ACC112 (cell line): ENCODE results near the gene TLCD3B.
A peak's percentile ranks its signal among the peaks of the same experiment; 100 is the strongest.
"Not testable (repeated sequence)": the region's sequence is repeated elsewhere in the genome, so short reads cannot be mapped to it uniquely, and the experiment has no call there.

Experiments
- H2AFZ ChIP-seq: fragments of 200-600 bp; sonication (generic); one replicate; pipeline ENCODE4 v1.6.0; 2017; ENCODE audit warnings: antibody characterized with exemption, low read length; ENCODE audit not compliant: unreplicated experiment
- H3K27ac ChIP-seq: fragments of 200-600 bp; sonication (generic); 2 replicates; pipeline ENCODE4 v1.5.1; 2014; ENCODE audit warnings: low read depth, mild to moderate bottlenecking, antibody characterized with exemption, low read length, moderate library complexity
- H3K27me3 ChIP-seq: fragments of 200-600 bp; sonication (generic); 2 replicates; pipeline ENCODE4 v1.6.1; 2014; ENCODE audit warnings: mild to moderate bottlenecking, antibody characterized with exemption, low read length, moderate library complexity, mixed read lengths; ENCODE audit not compliant: insufficient read depth
- H3K36me3 ChIP-seq: fragments of 200-600 bp; sonication (generic); 2 replicates; pipeline ENCODE4 v1.6.1; 2016; ENCODE audit warnings: mild to moderate bottlenecking, antibody characterized with exemption, low read length, moderate library complexity, mixed read lengths; ENCODE audit not compliant: insufficient read depth
- H3K4me1 ChIP-seq: fragments of 200-600 bp; sonication (generic); one replicate; pipeline ENCODE4 v1.6.1; 2016; ENCODE audit warnings: low read length, mixed read lengths; ENCODE audit not compliant: insufficient read depth, unreplicated experiment, control insufficient read depth
- H3K4me3 ChIP-seq: fragments of 200-600 bp; sonication (generic); 2 replicates; pipeline ENCODE4 v1.5.1; 2014; ENCODE audit warnings: mild to moderate bottlenecking, low read depth, low read length
- H3K79me2 ChIP-seq: fragments of 200-600 bp; sonication (generic); one replicate; pipeline ENCODE4 v1.6.0; 2016; ENCODE audit warnings: low read length; ENCODE audit not compliant: control insufficient read depth, unreplicated experiment, insufficient read depth

Gene TLCD3B

GRCh38 chr16:30060346-30060745 lies 29.3 kb upstream of the TLCD3B start:
- H3K4me3 ChIP-seq: no peak overlapping the region
- H3K36me3 ChIP-seq: no peaks in the 10 kb centered on the region
- peaks cover 11% of the 10 kb centered on the region for H3K4me1 ChIP-seq
- H3K79me2 ChIP-seq: peaks cover 7% of the 10 kb centered on the region
- H3K27me3 ChIP-seq: no peaks in the 10 kb centered on the region
- no peak overlapping the region for H3K27ac ChIP-seq
- no peak overlapping the region for H2AFZ ChIP-seq

GRCh38 chr16:30054959-30055553 lies 24.0 kb upstream of the TLCD3B start:
- H3K27ac ChIP-seq: no peak overlapping the region
- H3K27me3 ChIP-seq: no peaks in the 10 kb centered on the region
- no peaks in the 10 kb centered on the region for H3K36me3 ChIP-seq
- H3K79me2 ChIP-seq: peaks cover 21% of the 10 kb centered on the region
- H3K4me3 ChIP-seq: peak overlapping the region; percentile 53; the same call in 1 of the 2 replicates
- peaks cover 16% of the 10 kb centered on the region for H3K4me1 ChIP-seq
- H2AFZ ChIP-seq: no peak overlapping the region

GRCh38 chr16:30054451-30054850 lies 23.4 kb upstream of the TLCD3B start:
- no peaks in the 10 kb centered on the region for H3K36me3 ChIP-seq
- H2AFZ ChIP-seq: no peak overlapping the region
- peaks cover 21% of the 10 kb centered on the region for H3K79me2 ChIP-seq
- no peak overlapping the region for H3K27ac ChIP-seq
- peak overlapping the region; percentile 53 for H3K4me3 ChIP-seq
- H3K27me3 ChIP-seq: no peaks in the 10 kb centered on the region
- peaks cover 16% of the 10 kb centered on the region for H3K4me1 ChIP-seq

DNA sequence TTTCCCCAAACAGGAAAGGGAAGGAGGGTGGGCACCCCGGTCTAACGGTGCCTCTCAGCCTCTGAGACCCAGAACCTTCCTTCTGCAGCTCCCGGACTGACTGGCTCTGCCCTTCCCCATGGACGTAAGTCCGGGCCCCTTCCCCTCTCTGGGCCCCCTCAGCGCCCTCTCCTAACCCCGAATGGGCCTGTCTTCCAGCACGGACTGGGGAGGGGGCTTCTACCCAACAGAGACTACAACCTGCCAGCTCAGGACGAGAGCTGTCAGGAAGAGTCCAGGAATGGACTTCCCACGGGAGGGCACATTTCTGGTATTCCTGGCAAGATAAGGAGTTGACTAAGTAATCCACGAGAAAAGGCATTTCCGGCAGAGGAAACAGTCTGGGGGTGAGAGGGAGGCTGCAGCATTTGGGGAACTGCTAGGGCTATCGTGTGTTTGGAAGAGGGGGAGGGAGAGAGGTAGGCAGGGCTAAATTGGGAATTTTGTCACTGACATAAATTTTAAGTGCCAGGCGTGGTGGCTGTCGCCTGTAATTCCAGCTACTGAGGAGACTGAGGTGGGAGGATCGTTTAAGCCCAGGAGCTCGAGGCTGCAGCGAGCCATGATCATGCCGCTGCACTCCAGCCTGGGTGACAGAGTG lies 22.4 kb upstream of the TLCD3B start:
- Histone ChIP-seq H3K27me3 (no peaks in the 10 kb centered on the region), H3K27ac (peak overlapping the region; percentile 65), H2AFZ (peak overlapping the region; percentile 44), H3K4me3 (peak overlapping the region; percentile 89), H3K36me3 (no peaks in the 10 kb centered on the region), H3K79me2 (peaks cover 21% of the 10 kb centered on the region), H3K4me1 (peaks cover 16% of the 10 kb centered on the region)

DNA sequence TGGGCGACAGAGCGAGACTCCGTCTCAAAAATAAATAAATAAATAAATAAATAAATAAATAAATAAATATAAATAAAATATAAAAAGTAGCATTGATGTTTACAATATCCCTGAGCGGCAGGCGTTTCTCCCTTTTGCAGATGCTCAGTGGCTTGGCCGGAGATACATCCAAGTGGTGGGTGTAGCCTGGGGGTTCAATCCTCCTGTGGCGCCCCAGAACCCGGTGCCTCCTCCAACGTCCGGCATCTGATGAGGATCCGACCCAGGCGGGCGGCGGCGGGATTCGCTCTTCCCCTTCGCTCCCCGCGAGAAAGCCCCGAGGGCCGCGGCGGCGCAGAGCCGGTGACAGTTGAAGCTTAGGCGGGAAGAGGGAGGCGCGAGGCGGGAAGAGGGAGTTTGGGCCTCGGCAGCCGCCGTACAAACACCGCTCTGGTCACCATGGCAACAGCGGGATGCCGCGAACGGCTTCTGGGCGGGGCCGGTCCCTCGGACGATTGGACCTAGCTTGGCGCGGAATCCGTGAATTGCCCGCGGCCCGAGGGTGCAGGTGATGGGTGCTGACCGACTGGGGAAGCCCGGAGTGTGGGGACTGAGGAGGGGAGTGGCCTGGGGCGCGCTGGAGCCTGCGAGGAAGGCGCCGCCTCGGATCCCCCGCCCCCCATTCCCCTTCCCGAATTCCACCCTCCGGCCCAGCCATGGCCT lies 21.8 kb upstream of the TLCD3B start:
- Histone ChIP-seq H3K4me1 (peaks cover 16% of the 10 kb centered on the region), H3K79me2 (peaks cover 21% of the 10 kb centered on the region), H3K27me3 (no peaks in the 10 kb centered on the region), H3K27ac (peak overlapping the region; percentile 65), H3K4me3 (peak overlapping the region; percentile 89), H2AFZ (peak overlapping the region; percentile 59), H3K36me3 (no peaks in the 10 kb centered on the region)

DNA sequence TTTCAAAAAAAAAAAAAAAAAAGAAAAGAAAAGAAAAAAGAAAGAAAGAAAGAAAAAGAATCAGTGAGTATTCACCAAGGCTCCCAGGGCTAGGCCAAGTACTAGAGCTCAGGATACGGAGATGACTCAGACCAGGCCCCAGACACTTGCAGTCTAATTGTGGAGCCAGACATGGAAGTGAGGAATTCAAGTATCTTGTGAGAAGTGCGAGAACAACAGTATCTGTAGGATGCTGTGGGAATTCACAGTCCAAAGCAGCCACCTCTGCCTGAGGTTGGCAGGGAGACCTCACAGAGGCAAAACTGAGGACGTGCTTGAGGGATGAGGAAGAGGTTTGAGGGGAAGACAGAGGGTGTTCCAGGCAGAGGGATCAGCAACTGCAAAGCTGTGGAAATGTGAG lies 20.4 kb upstream of the TLCD3B start:
- Histone ChIP-seq H3K27ac (peak overlapping the region; percentile 57), H3K79me2 (peaks cover 21% of the 10 kb centered on the region), H3K4me3 (peak overlapping the region; percentile 39), H3K36me3 (no peaks in the 10 kb centered on the region), H3K27me3 (no peaks in the 10 kb centered on the region), H2AFZ (no peak overlapping the region), H3K4me1 (peaks cover 16% of the 10 kb centered on the region)

- Histone ChIP-seq H3K4me3 (no peak overlapping the region), H3K79me2 (peaks cover 20% of the 10 kb centered on the region), H3K36me3 (no peaks in the 10 kb centered on the region), H3K27me3 (no peaks in the 10 kb centered on the region), H2AFZ (no peak overlapping the region), H3K27ac (no peak overlapping the region), H3K4me1 (peaks cover 14% of the 10 kb centered on the region)
These were observed 18.8 kb upstream of the TLCD3B start for GRCh38 chr16:30049871-30050270.

GRCh38 chr16:30046588-30046987 lies 15.5 kb upstream of the TLCD3B start:
- H3K4me3 ChIP-seq: no peak overlapping the region
- H3K36me3 ChIP-seq: no peaks in the 10 kb centered on the region
- peaks cover 3% of the 10 kb centered on the region for H3K79me2 ChIP-seq
- no peaks in the 10 kb centered on the region for H3K27me3 ChIP-seq
- no peak overlapping the region for H2AFZ ChIP-seq
- H3K4me1 ChIP-seq: peaks cover 2% of the 10 kb centered on the region
- no peak overlapping the region for H3K27ac ChIP-seq

DNA sequence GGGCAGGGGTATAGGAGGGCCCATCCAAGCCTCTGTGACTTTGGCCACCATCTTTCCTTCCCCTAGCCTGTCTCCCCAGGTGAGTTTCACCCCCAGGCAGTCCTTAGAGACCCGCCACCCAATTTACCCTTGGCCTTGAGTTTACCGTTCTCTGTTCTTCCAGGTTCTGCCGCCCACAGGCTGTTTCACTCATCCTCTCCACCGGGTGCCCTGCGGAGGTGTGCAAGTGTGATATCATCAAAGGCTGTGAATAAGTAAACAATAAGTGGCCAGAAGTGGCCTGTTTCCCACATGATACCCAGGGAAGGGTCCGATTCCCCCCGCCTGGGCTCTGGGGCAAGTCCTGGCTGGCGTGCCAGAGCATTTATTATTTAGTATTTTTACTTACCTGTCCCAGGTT lies 15.1 kb upstream of the TLCD3B start:
- Histone ChIP-seq H3K4me3 (no peak overlapping the region), H3K79me2 (peaks cover 3% of the 10 kb centered on the region), H3K4me1 (no peaks in the 10 kb centered on the region), H3K36me3 (no peaks in the 10 kb centered on the region), H3K27ac (no peak overlapping the region), H2AFZ (no peak overlapping the region), H3K27me3 (no peaks in the 10 kb centered on the region)

DNA sequence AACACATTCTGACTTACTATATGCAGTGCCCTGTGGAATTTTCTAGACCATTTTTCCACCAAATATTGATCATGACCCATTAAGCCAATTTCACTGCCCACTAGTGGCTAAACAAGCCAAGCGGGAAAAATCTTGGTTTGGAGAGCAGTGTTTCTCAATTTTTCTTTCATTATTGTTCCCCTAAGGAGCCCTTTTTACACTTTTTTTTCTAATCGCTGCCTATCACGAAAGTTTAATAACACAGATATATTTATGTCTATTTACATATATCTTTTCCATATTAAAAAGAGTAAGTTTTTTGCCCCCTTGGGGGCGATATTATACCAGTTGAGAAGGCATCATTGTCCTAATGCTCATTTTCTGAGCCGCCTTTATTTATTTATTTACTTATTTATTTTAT lies 10.8 kb upstream of the TLCD3B start:
- Histone ChIP-seq H2AFZ (no peak overlapping the region), H3K36me3 (no peaks in the 10 kb centered on the region), H3K27me3 (no peaks in the 10 kb centered on the region), H3K27ac (no peak overlapping the region), H3K4me1 (no peaks in the 10 kb centered on the region), H3K4me3 (no peak overlapping the region), H3K79me2 (no peaks in the 10 kb centered on the region)

- not testable (repeated sequence) for H2AFZ ChIP-seq, H3K27me3 ChIP-seq, H3K79me2 ChIP-seq
These were observed 9.6 kb upstream of the TLCD3B start for GRCh38 chr16:30040690-30041089.

More at GRCh38 chr16:30040690-30041089, 9.6 kb upstream of the TLCD3B start:
- not testable (repeated sequence) for H3K4me3 ChIP-seq, H3K36me3 ChIP-seq, H3K4me1 ChIP-seq, H3K27ac ChIP-seq
